Endothelial cell of umbilical vein (primary cell): ENCODE results near the gene ZNF649. TPM values are rescaled to one million over a fixed set of nuclear protein-coding genes. Genes with fewer than 3 reads are reported as not detected.

Experiments
- Bru-seq: library from RNA; stranded (reverse); fragments of 400-500 nt; gene quantifications from one replicate; lab custom pipeline; 2021; lab: Mats Ljungman, UMichigan
- BruChase-seq, 2 experiments: library from RNA; stranded (reverse); fragments of 400-500 nt; gene quantifications; one replicate each; lab custom pipeline; 2021; lab: Mats Ljungman, UMichigan
- BruUV-seq: library from RNA; stranded (reverse); fragments of 400-500 nt; replicated peaks from 2 replicates; lab custom pipeline; 2021; lab: Mats Ljungman, UMichigan
- CTCF ChIA-PET: fragments of 300-600, 350-600 bp; sonication (Branson Sonifier 250); formaldehyde crosslinking; loops from one replicate; lab custom pipeline; 2021; ENCODE audit warnings: antibody characterized with exemption, inconsistent platforms; lab: Charles Lee
- POLR2A ChIA-PET: fragments of 300-600, 350-600 bp; sonication (Branson Sonifier 250); formaldehyde crosslinking; loops from one replicate; lab custom pipeline; 2021; ENCODE audit warnings: antibody characterized with exemption, inconsistent platforms; lab: Charles Lee
- DNase-seq: peaks from one replicate; pipeline ENCODE4 v3.0.0-alpha.2; 2011; ENCODE audit warnings: low read depth, low spot score
- FAIRE-seq: peaks from 2 replicates; lab custom pipeline; 2011; peaks lifted over from hg19 to GRCh38; lab: Jason Lieb, UNC
- H2AFZ ChIP-seq: 2 replicates; pipeline ENCODE4 v1.6.0; 2012; ENCODE audit warnings: low read depth, low read length, control low read depth, inconsistent platforms
- H3K27ac ChIP-seq: 2 replicates; pipeline ENCODE4 v1.5.1; 2011; ENCODE audit warnings: low read depth, mild to moderate bottlenecking, control low read depth, low read length, moderate library complexity; ENCODE audit not compliant: insufficient read depth
- H3K27me3 ChIP-seq, 2 experiments: 2 replicates each; pipeline versions ENCODE4 v1.6.0 to v1.6.1; 2011; ENCODE audit warnings: low read length in 2 of 2, mixed read lengths in 1 of 2; ENCODE audit not compliant: control insufficient read depth in 2 of 2, insufficient read depth in 2 of 2
- H3K36me3 ChIP-seq, 2 experiments: 2 replicates in 1 of 2; 3 replicates in 1 of 2; pipeline ENCODE4 v1.5.1; 2011; ENCODE audit warnings: low read length in 2 of 2, mild to moderate bottlenecking in 1 of 2, moderate library complexity in 1 of 2; ENCODE audit not compliant: control insufficient read depth in 2 of 2, insufficient read depth in 2 of 2; ENCODE audit errors: extremely low read depth in 1 of 2
- H3K4me1 ChIP-seq: 3 replicates; pipeline ENCODE4 v1.5.1; 2011; ENCODE audit warnings: mild to moderate bottlenecking, low read length; ENCODE audit not compliant: control insufficient read depth, insufficient read depth; ENCODE audit errors: extremely low read depth
- H3K4me2 ChIP-seq: 2 replicates; pipeline ENCODE4 v1.6.1; 2011; ENCODE audit warnings: low read length, control low read depth, mixed read lengths; ENCODE audit not compliant: insufficient read depth
- H3K4me3 ChIP-seq, 3 experiments: fragments of 200-600 bp in 1 of 3; sonication (generic), shearing (Covaris generic) in 1 of 3; replicated peaks in 1 of 3; 2 replicates each; pipeline ENCODE4 v1.5.1; 2011 to 2016; ENCODE audit warnings: control low read depth in 3 of 3, low read length in 3 of 3, mild to moderate bottlenecking in 2 of 3, inconsistent platforms in 1 of 3, low read depth in 1 of 3, moderate library complexity in 1 of 3; ENCODE audit not compliant: insufficient read depth in 1 of 3
- H3K79me2 ChIP-seq: 2 replicates; pipeline ENCODE4 v1.6.0; 2012; ENCODE audit warnings: low read length, inconsistent platforms; ENCODE audit not compliant: control insufficient read depth, insufficient read depth
- H3K9ac ChIP-seq: replicated peaks from 2 replicates; pipeline ENCODE3; 2011; ENCODE audit warnings: low read length, control low read depth; ENCODE audit not compliant: insufficient read depth; ENCODE audit errors: extremely low read depth
- H3K9me1 ChIP-seq: replicated peaks from 3 replicates; pipeline ENCODE4 v1.6.0; 2011; ENCODE audit warnings: mild to moderate bottlenecking, low read length; ENCODE audit not compliant: control insufficient read depth, insufficient read depth; ENCODE audit errors: extremely low read depth
- H3K9me3 ChIP-seq: replicated peaks from 2 replicates; pipeline ENCODE4 v1.5.1; 2012; ENCODE audit warnings: low read length, inconsistent platforms; ENCODE audit not compliant: control insufficient read depth, insufficient read depth
- H4K20me1 ChIP-seq: replicated peaks from 2 replicates; pipeline ENCODE3; 2011; ENCODE audit warnings: mild to moderate bottlenecking, low read length; ENCODE audit not compliant: control insufficient read depth, insufficient read depth; ENCODE audit errors: extremely low read depth
- CTCF ChIP-seq, 2 donors: IDR thresholded peaks; 1 replicate in 1 of 2; 2 replicates in 1 of 2; pipeline ENCODE4 v1.5.1; 2011; ENCODE audit warnings: low read length in 2 of 2, mild to moderate bottlenecking in 2 of 2, moderate library complexity in 2 of 2, control low read depth in 1 of 2, inconsistent platforms in 1 of 2, low read depth in 1 of 2; ENCODE audit not compliant: insufficient read depth in 1 of 2; ENCODE audit errors: extremely low read depth in 1 of 2
- EZH2 ChIP-seq: IDR thresholded peaks from 2 replicates; pipeline ENCODE4 v1.6.1; 2012; ENCODE audit warnings: borderline replicate concordance, low read depth, mild to moderate bottlenecking, moderate library complexity, low read length, inconsistent platforms; ENCODE audit not compliant: severe bottlenecking
- FOS ChIP-seq: IDR thresholded peaks from 2 replicates; pipeline ENCODE4 v1.6.1; 2011; ENCODE audit warnings: mild to moderate bottlenecking, low read length, moderate library complexity, borderline replicate concordance; ENCODE audit not compliant: insufficient read depth
- GATA2 ChIP-seq: IDR thresholded peaks from 2 replicates; pipeline ENCODE4 v1.7.0; 2011; ENCODE audit warnings: low read depth, mild to moderate bottlenecking, moderate library complexity, mixed read lengths, low read length; ENCODE audit not compliant: insufficient read length, insufficient read depth
- JUN ChIP-seq: IDR thresholded peaks from 2 replicates; pipeline ENCODE4 v1.6.1; 2011; ENCODE audit warnings: borderline replicate concordance, low read depth; ENCODE audit not compliant: insufficient read length, insufficient read depth
- MAX ChIP-seq: IDR thresholded peaks from 2 replicates; pipeline ENCODE4 v1.6.1; 2011; ENCODE audit not compliant: insufficient read depth, insufficient read length
- MYC ChIP-seq: IDR thresholded peaks from one replicate; pipeline ENCODE4 v1.6.1; 2011; ENCODE audit warnings: mild to moderate bottlenecking, low read depth, low read length
- POLR2A ChIP-seq: IDR thresholded peaks from 2 replicates; pipeline ENCODE4 v1.6.1; 2012; ENCODE audit warnings: low read depth, mild to moderate bottlenecking, control low read depth, low read length
- POLR2AphosphoS5 ChIP-seq: IDR thresholded peaks from 2 replicates; pipeline ENCODE4 v1.6.1; 2012; ENCODE audit warnings: low read depth, mild to moderate bottlenecking, control low read depth, low read length, moderate library complexity; ENCODE audit not compliant: insufficient read depth
- dilution Hi-C: fragments of 300-500 bp; cut with MboI; formaldehyde crosslinking; loops from one replicate; pipeline ENCODE4 v1.15.0; 2019; ENCODE audit warnings: low sequenced_read_pairs; ENCODE audit not compliant: extremely low pct_ligation_motif_present
- intact Hi-C: fragments of 100-400 bp; cut with micrococcal nuclease; formaldehyde crosslinking; loops from one replicate; pipeline ENCODE4 v1.10.0; 2022
- long read RNA-seq: library from polyadenylated mRNA; stranded (forward); transcript quantifications from one replicate; pipeline ENCODE4 v2.0.0, GENCODE V29; 2021
- polyA minus RNA-seq, 3 experiments: library from RNA; depleted of rRNA, polyadenylated mRNA; stranded (reverse); fragments of >200 nt; gene quantifications; 1 replicate in 1 of 3; 2 replicates in 2 of 3; pipeline ENCODE4 v1.2.3, GENCODE V29; 2011
- polyA plus RNA-seq, 4 experiments: library from polyadenylated mRNA; depleted of rRNA in 3 of 4; stranded (reverse) in 3 of 4; unstranded in 1 of 4; fragments of >200 nt; gene quantifications; 2 replicates each; pipeline versions ENCODE4 v1.2.1 to v1.2.3, GENCODE V29; 2011 to 2012; ENCODE audit warnings: missing spikeins in 1 of 4
- total RNA-seq: library from RNA; stranded (reverse); gene quantifications from 2 replicates; pipeline ENCODE4 v1.2.3, GENCODE V29; 2021

Gene ZNF649
- total RNA-seq (8.6 and 9.0 TPM in 2 replicates), polyA plus RNA-seq (2.0 and 2.1 TPM in 2 replicates), polyA minus RNA-seq (6.0 and 6.3 TPM in 2 replicates), Bru-seq, nascent RNA (percentile 67 among the genes with signal in this experiment), BruChase-seq, experiment 1, labeled RNA remaining after a 6-hour chase (percentile 55 among the genes with signal in this experiment), BruChase-seq, experiment 2, labeled RNA remaining after a 2-hour chase (percentile 61 among the genes with signal in this experiment)
- 2.1 TPM in 2 replicates for polyA plus RNA-seq (2011; cell fraction: cytosol; rRNA removed)
- 3.1 and 5.0 TPM in 2 replicates for polyA plus RNA-seq (2011; cell fraction: nucleus; rRNA removed)
- 3.7 and 5.8 TPM in 2 replicates for polyA plus RNA-seq (2012)
- polyA minus RNA-seq (2011; cell fraction: cytosol; rRNA and poly(A)+ RNA removed) = not detected
- polyA minus RNA-seq (2011; cell fraction: nucleus; rRNA and poly(A)+ RNA removed) = 5.4 and 10.0 TPM in 2 replicates
- long read RNA-seq, transcript ZNF649-201 (5 exons, 3,197 nt) = major isoform, 10 of 15 reads
- long read RNA-seq, partial matches to known transcripts = 0 of 15 reads
- long read RNA-seq, other reads (novel, unspliced or antisense) = 5 of 15 reads

- Histone ChIP-seq H3K79me2 (peaks cover 36% of the 10 kb centered on the region), H3K4me2 (peak within 1 kb of the TSS; percentile 72)
- intact Hi-C loops = loop anchor here (1.0 kb wide), 4 partner anchors 16 to 333 kb away; partner anchors contain the start of genes ZNF350 and ZNF613
Measured at GRCh38 chr19:51904331-51905165, at the start of gene ZNF649. TSS of gene ZNF649 (minus strand) at chr19:51905017. CDS start at chr19:51900107, 4,910 bp downstream.

More at GRCh38 chr19:51904331-51905165, at the start of gene ZNF649:
- Histone ChIP-seq H3K9ac (peak within 1 kb of the TSS; percentile 86), H3K36me3 (no peaks in the 10 kb centered on the region), H3K9me3 (no peaks in the 10 kb centered on the region), H3K4me1 (no peaks in the 10 kb centered on the region), H3K27me3 (no peaks in the 10 kb centered on the region), H3K4me3 (peak within 1 kb of the TSS; percentile 91 to 98 (median 94)), H2AFZ (peak within 1 kb of the TSS; percentile 98), H3K9me1 (no peaks in the 10 kb centered on the region), H4K20me1 (no peaks in the 10 kb centered on the region), H3K27ac (peak within 1 kb of the TSS; percentile 46)
- ChIA-PET POLR2A (no interaction called here), CTCF (no interaction called here)
- no peak for TF ChIP-seq EZH2
- no peak for TF ChIP-seq CTCF (IDR thresholded peaks at IDR 0.05; ENCODE audit: extremely low read depth in 1 of 2, insufficient read depth in 1 of 2, low read depth in 1 of 2, low read length in 2 of 2)
- TF ChIP-seq POLR2A = no peak
- no peak for TF ChIP-seq GATA2
- no peak for TF ChIP-seq JUN
- no peak for TF ChIP-seq POLR2AphosphoS5
- TF ChIP-seq FOS = no peak
- no peak for TF ChIP-seq MAX
- no peak for TF ChIP-seq MYC
- dilution Hi-C loops = no loop called here
- DNase-seq (peak; percentile 84), FAIRE-seq (peak; percentile 95)
- no TSS peak for BruUV-seq
